Measurements from ENCODE around the gene CLEC5A.

GRCh38 chr7:141992156-141992555, 45.4 kb upstream of the CLEC5A start:
- no peak for TF ChIP-seq CTCF (IDR thresholded peaks at IDR 0.05)
- no peak for TF ChIP-seq POLR2A (IDR thresholded peaks at IDR 0.05)

All from heart left ventricle (tissue), 13 donors.